Transverse colon (tissue), 3 donors: ENCODE results near the gene SPIB.

ENCODE experiments used
- CTCF ChIP-seq, 5 experiments: fragments of 200-600 bp in 3 of 5; fragments of 450-650 bp in 2 of 5; sonication (generic) in 3 of 5; IDR thresholded peaks; 1 replicate in 2 of 5; 2 replicates in 3 of 5; pipeline ENCODE4 v1.5.1; 2016 to 2017; ENCODE audit warnings: antibody characterized with exemption in 5 of 5, inconsistent platforms in 3 of 5, mild to moderate bottlenecking in 2 of 5, moderate library complexity in 1 of 5
- EP300 ChIP-seq: sonication (generic); formaldehyde crosslinking; IDR thresholded peaks from one replicate; pipeline ENCODE4 v1.6.1; 2017; ENCODE audit warnings: antibody characterized with exemption, low read depth
- POLR2A ChIP-seq: fragments of 450-650 bp; IDR thresholded peaks from one replicate; pipeline ENCODE4 v1.6.1; 2016; ENCODE audit warnings: antibody characterized with exemption, mild to moderate bottlenecking, moderate library complexity

- TF ChIP-seq POLR2A (no peak), CTCF (IDR thresholded peaks at IDR 0.05) (no peak), EP300 (no peak)
These were observed 56.4 kb downstream of the SPIB start for GRCh38 chr19:50475101-50475568.
